Lower leg skin (tissue), 4 donors: ENCODE data around the gene LRP1B. TPM values are rescaled to one million over a fixed set of nuclear protein-coding genes. Genes with fewer than 3 reads are reported as not detected.
"Not testable (repeated sequence)": the region's sequence is repeated elsewhere in the genome, so short reads cannot be mapped to it uniquely, and the experiment has no call there.

ENCODE experiments used
- DNase-seq, 2 donors: peaks; one replicate each; pipeline ENCODE4 v3.0.0-alpha.2; 2019; ENCODE audit warnings: low spot score in 2 of 2
- H3K4me3 ChIP-seq: fragments of 200-600 bp; sonication (generic); 2 replicates; pipeline ENCODE4 v1.5.1; 2017; ENCODE audit warnings: mild to moderate bottlenecking, low read depth; ENCODE audit not compliant: poor library complexity, severe bottlenecking
- POLR2A ChIP-seq, 2 donors: fragments of 450-650 bp; IDR thresholded peaks; one replicate each; pipeline ENCODE4 v1.6.1; 2016 to 2017; ENCODE audit warnings: antibody characterized with exemption in 2 of 2, mild to moderate bottlenecking in 1 of 2, moderate library complexity in 1 of 2
- WGBS, 2 donors: methylation state at CpG; one replicate each; pipeline ENCODE4 v1.1.5; 2018; 5-methylcytosine and 5-hydroxymethylcytosine counted together
- intact Hi-C: fragments of 100-400 bp; cut with DNase I; formaldehyde crosslinking; loops from one replicate; pipeline ENCODE4 v1.15.0; 2023; ENCODE audit warnings: low total_unique reads
- total RNA-seq, 4 donors: library from RNA; depleted of rRNA; stranded (reverse); fragments of >200 nt; gene quantifications; one replicate each; pipeline ENCODE4 v1.1.0, GENCODE V29; 2016
- TF ChIP-seq, protein P1 (sequence below), 3 donors: fragments of 450-650 bp; IDR thresholded peaks; one replicate each; pipeline ENCODE4 v1.5.1; 2016; ENCODE audit warnings: antibody characterized with exemption in 3 of 3, mild to moderate bottlenecking in 3 of 3, moderate library complexity in 2 of 3

LRP1B gene
- total RNA-seq, 4 donors from 2014 or later = 0.80 to 1.6 (median 1.0) TPM

GRCh38 chr2:140650825-140651224 is 1480.0 kb downstream of the LRP1B start:
- H3K4me3 ChIP-seq = no peak overlapping the region
- TF ChIP-seq, protein P1, sequence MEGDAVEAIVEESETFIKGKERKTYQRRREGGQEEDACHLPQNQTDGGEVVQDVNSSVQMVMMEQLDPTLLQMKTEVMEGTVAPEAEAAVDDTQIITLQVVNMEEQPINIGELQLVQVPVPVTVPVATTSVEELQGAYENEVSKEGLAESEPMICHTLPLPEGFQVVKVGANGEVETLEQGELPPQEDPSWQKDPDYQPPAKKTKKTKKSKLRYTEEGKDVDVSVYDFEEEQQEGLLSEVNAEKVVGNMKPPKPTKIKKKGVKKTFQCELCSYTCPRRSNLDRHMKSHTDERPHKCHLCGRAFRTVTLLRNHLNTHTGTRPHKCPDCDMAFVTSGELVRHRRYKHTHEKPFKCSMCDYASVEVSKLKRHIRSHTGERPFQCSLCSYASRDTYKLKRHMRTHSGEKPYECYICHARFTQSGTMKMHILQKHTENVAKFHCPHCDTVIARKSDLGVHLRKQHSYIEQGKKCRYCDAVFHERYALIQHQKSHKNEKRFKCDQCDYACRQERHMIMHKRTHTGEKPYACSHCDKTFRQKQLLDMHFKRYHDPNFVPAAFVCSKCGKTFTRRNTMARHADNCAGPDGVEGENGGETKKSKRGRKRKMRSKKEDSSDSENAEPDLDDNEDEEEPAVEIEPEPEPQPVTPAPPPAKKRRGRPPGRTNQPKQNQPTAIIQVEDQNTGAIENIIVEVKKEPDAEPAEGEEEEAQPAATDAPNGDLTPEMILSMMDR (IDR thresholded peaks at IDR 0.05) = no peak
- no peak for TF ChIP-seq POLR2A (IDR thresholded peaks at IDR 0.05)
- DNase-seq = no peak
- intact Hi-C loops = no loop called here
- WGBS, 2 donors = 78 to 86% methylated on average over 3 of the region's 3 CpGs

- WGBS, 2 donors = 93 to 96% methylated on average over 4 of the region's 4 CpGs
- DNase-seq, H3K4me3 ChIP-seq, intact Hi-C loops: not testable (repeated sequence)
These were observed 1480.7 kb downstream of the LRP1B start for GRCh38 chr2:140650134-140650533.

GRCh38 chr2:140648393-140648792 is 1482.4 kb downstream of the LRP1B start:
- DNase-seq = no peak
- no peak overlapping the region for H3K4me3 ChIP-seq
- intact Hi-C loops = loop anchor here (10.0 kb wide), 1 partner anchor 1464 kb away; no protein-coding TSS in a partner anchor
- WGBS, 2 donors = 63 to 75% methylated on average over 2 of the region's 2 CpGs
- no peak for TF ChIP-seq POLR2A (IDR thresholded peaks at IDR 0.05)
- TF ChIP-seq, protein P1 (IDR thresholded peaks at IDR 0.05) = no peak

DNA sequence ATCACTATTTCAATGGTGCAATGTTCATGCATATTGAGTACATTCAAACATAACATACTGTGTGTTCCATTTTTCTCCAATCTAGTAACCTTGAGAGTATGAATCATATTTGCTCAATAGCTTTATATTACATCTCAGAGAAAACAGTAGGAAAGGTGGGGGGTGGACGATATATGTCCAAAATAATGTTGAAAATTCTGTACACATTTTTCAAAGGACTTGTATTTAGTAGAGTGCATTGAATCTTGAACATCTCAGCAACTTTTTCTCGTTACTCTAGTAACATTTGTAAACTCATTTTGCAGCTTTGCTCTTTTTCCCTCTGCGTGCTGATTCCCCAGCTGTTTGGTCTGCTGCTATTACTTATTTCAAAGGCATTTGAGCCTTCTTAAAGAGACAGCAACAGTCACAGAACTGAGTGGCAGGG is 1487.0 kb downstream of the LRP1B start:
- no peak for TF ChIP-seq POLR2A (IDR thresholded peaks at IDR 0.05)
- TF ChIP-seq, protein P1 (IDR thresholded peaks at IDR 0.05) = no peak
- WGBS, 2 donors = 32 to 38% methylated on average over 3 of the region's 3 CpGs
- no peak for DNase-seq
- intact Hi-C loops = loop anchor here (10.0 kb wide), 1 partner anchor 1459 kb away; no protein-coding TSS in a partner anchor
- H3K4me3 ChIP-seq = no peak overlapping the region

- TF ChIP-seq, protein P1 (IDR thresholded peaks at IDR 0.05) = no peak
- TF ChIP-seq POLR2A (IDR thresholded peaks at IDR 0.05) = no peak
- intact Hi-C loops = loop anchor here (10.0 kb wide), 1 partner anchor 1456 kb away; no protein-coding TSS in a partner anchor
- H3K4me3 ChIP-seq = no peak overlapping the region
- DNase-seq = no peak
- WGBS, 2 donors = 70 to 72% methylated on average over 1 of the region's 1 CpG
These were observed 1489.7 kb downstream of the LRP1B start for GRCh38 chr2:140641163-140641562.

DNA sequence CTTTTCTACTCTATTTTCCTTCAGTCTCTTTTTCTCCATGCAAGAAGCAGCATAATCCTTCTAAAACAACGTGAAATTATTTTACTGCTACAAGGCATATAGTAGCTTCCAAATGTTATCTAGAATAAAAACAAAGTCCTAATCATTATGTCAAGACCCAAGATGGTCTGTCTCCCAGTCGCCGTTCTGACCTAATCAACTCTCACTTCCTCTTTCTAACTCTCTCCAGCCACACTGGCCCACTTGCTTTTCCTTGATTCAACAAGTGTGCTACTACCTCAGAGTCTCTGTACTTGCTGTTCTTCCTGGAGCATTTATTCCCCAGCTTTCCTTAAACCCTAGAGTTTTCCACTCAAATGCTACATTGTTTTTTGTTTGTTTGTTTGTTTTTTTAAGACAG is 1491.2 kb downstream of the LRP1B start:
- intact Hi-C loops = loop anchor here (10.0 kb wide), 1 partner anchor 1455 kb away; no protein-coding TSS in a partner anchor
- WGBS, 2 donors = 75 to 79% methylated on average over 3 of the region's 3 CpGs
- H3K4me3 ChIP-seq = no peak overlapping the region
- DNase-seq = no peak
- no peak for TF ChIP-seq POLR2A (IDR thresholded peaks at IDR 0.05)
- TF ChIP-seq, protein P1 (IDR thresholded peaks at IDR 0.05) = no peak
